Activated CD4-positive, CD25-positive, alpha-beta regulatory T cell treated with anti-CD3 and anti-CD28 coated beads, Interleukin-2, amount 50 U/mL, for 24 hours (primary cell): ENCODE data around the gene TAF11L12.
"Not testable (repeated sequence)": the region's sequence is repeated elsewhere in the genome, so short reads cannot be mapped to it uniquely, and the experiment has no call there.

Experiments
- ATAC-seq, 2 donors: fragments of 150-1000 bp; cut with Tn5 transposase; one replicate each; pipeline ENCODE4 v1.10.0; 2021; ENCODE audit warnings: mild to moderate bottlenecking in 1 of 2, moderate library complexity in 1 of 2

The TAF11L12 gene

DNA sequence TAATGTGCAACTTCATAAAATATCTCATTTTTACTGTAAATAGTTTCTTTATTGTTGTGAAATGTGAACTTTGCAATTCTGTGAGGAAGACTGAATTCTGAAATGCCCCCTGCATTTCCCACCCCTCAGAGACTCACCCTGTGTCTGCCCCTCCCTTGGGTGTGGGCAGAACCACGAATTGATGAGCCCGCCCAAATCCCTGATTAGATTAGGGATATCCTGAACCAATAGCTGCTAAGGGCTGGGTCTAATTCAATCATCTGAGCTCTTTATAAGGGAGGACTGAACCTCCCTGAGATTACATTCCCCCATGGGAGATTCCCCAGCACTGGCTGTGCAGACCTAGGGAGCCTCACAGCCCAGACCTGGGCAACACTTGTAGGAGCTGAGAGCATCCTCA, at the start of gene TAF11L12:
TSS of gene TAF11L12 (plus strand) at position 301 of the 400 bp plus-strand sequence.
- ATAC-seq: not testable (repeated sequence)

DNA sequence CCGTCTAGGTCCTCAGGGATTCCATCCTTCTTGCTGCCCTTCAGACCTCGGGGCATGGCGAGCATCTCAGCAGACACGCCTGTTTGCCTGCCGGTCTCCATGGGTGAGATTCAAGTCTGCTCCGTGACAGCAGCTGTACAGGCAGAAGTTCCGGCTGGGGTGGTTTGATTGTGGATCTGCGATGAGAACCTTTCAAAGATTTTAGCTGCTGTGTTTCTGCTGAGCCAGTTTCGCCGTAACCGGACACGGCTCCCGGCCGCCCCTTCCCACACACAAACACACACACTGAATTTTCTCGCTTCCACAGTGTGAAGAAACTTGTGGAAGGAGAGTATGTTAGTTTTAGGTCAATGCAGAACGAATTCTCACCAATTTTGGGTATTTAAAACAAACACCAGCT, 24.5 kb upstream of the TAF11L12 start, which contains the start of gene TAF11L7:
TSS of gene TAF11L7 (minus strand) at position 101 of the 400 bp plus-strand sequence.
- not testable (repeated sequence) for ATAC-seq

GRCh38 chr5:17590860-17591259, 19.3 kb upstream of the TAF11L12 start, which contains the start of gene TAF11L8:
Gene TAF11L8, minus strand, starts transcription at chr5:17590960.
- ATAC-seq: not testable (repeated sequence)

GRCh38 chr5:17594255-17594654, 15.9 kb upstream of the TAF11L12 start, which contains the start of gene TAF11L9:
Gene TAF11L9, minus strand, starts transcription at chr5:17594394.
- ATAC-seq: not testable (repeated sequence)

DNA sequence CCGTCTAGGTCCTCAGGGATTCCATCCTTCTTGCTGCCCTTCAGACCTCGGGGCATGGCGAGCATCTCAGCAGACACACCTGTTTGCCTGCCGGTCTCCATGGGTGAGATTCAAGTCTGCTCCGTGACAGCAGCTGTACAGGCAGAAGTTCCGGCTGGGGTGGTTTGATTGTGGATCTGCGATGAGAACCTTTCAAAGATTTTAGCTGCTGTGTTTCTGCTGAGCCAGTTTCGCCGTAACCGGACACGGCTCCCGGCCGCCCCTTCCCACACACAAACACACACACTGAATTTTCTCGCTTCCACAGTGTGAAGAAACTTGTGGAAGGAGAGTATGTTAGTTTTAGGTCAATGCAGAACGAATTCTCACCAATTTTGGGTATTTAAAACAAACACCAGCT, 12.5 kb upstream of the TAF11L12 start, which contains the start of gene TAF11L10:
TSS of gene TAF11L10 (minus strand) at position 101 of the 400 bp plus-strand sequence.
- ATAC-seq: not testable (repeated sequence)

DNA sequence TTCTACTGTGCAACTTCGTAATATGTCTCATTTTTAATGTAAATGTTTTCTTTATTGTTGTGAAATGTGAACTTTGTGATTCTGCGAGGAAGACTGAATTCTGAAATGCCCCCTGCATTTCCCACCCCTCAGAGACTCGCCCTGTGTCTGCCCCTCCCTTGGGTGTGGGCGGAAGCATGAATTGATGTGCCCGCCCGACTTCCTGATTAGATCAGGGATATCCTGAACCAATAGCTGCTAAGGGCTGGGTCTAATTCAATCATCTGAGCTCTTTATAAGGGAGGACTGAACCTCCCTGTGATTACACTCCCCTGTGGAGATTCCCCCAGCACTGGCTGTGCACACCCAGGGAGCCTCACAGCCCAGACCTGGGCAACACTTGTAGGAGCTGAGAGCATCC, 6.3 kb upstream of the TAF11L12 start, which contains the start of gene TAF11L11:
TSS of gene TAF11L11 (plus strand) at position 304 of the 400 bp plus-strand sequence.
- ATAC-seq: not testable (repeated sequence)

DNA sequence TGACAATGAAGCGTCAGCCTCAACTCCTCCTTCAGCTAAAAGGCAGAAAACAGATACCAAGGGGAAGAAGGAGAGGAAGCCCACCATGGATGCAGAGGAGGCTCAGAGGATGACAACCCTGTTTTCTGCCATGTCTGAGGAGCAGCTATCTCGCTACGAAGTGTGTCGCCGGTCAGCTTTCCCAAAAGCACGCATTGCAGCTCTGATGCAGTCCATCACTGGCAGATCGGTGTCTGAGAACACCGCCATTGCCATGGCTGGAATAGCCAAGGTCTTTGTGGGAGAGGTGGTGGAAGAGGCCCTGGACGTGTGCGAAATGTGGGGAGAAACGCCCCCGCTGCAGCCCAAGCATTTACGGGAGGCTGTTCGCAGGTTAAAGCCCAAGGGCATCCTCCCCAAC, 5.2 kb upstream of the TAF11L12 start:
- ATAC-seq: no peak

DNA sequence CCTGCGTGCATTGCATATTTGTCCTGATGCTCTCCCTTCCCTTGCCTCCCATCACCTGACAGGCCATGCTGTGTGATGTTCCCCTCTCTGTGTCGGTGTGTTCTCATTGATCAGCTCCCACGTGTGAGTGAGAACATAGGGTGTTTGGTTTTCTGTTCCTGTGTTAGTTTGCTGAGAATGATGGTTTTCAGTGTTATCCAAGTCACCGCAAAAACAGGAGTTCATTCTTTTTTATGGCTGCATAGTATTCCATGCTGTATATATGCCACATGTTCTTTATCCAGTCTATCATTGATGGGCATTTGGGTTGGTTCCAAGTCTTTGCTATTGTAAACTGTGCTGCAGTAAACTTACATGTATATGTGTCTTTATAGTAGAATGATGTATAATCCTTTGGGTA, 2.7 kb upstream of the TAF11L12 start:
- not testable (repeated sequence) for ATAC-seq

DNA sequence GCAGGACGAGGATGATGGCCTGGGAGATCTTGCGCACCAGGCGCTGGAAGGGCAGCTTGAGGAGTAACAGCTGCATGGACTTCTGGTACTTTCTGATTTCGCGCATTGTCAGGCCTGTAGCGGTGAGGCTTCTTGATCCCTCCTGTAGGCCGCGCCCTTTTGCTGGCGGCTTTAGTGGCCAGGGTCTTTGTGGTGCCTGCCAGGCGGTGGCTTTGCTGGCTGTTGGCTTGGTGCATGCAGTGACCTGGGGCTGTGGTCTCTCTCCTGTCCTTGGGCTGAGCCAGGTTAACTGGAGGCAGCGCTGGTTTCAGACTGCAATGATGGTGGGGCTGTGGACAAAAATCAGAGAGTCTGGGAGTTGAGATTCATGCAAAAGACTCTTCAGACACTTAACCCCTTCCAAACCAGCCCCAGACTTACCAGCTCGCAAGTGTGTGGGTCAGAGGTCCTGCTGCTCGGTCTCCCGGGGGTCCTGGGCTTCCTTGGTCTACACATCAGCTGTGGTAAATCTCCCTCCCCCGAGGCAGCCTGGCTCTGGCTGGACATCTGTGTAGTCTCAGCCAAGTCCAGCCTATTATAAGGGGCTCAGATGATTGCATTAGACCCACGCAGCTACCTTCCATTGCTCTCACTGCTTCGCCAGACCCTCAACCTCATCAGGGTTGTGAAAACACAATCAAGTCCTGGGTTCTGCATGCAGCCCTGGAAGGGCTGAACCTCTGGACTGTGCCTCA, 4.8 kb downstream of the TAF11L12 start:
- no peak for ATAC-seq

DNA sequence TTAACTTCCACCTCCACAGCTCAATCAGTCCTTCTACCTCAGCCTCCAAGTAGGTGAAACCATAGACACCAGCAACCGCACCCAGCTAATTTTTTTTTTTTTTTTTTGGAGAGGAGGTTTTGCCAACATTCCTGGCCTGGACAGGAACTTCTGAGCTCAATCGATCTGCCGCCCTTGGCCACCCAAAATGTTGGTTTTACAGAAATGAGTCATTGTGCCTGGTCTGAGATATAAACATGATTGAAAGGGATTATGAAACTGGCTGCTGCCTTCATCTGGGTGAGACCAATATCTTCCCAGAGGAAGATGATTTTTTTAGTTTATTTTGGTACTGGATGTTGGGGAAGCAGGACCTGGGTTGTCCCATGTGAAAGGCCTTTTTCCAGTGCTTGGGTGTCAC, 9.2 kb downstream of the TAF11L12 start:
- no peak for ATAC-seq

DNA sequence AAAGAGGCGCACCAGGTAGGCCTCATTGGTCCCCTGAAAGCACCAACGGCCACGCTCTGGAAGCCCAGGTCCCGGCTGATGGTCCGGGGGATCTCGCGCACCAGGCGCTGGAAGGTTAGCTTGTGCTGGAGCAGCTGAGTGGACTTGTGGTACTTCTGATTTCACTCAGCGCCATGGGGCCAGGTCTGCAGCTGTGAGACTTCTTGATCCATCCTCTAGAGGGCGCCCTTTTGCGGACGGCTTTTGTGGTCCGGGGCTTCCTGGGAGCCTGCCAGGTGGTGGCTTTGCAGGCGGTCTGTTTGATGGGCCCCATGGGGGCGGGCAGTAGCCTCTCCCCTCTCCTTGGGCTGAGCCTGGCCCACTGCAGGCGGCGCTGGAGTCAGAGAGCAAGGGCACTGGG, 10.4 kb downstream of the TAF11L12 start:
- no peak for ATAC-seq

GRCh38 chr5:17625686-17626085, 15.5 kb downstream of the TAF11L12 start:
- no peak for ATAC-seq

DNA sequence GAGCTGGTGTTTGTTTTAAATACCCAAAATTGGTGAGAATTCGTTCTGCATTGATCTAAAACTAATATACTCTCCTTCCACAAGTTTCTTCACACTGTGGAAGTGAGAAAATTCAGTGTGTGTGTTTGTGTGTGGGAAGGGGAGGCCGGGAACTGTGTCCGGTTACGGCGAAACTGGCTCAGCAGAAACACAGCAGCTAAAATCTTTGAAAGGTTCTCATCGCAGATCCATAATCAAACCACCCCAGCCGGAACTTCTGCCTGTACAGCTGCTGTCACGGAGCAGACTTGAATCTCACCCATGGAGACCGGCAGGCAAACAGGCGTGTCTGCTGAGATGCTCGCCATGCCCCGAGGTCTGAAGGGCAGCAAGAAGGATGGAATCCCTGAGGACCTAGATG, 21.6 kb downstream of the TAF11L12 start, which contains the start of gene TAF11L13:
TSS of gene TAF11L13 (plus strand) at position 301 of the 400 bp plus-strand sequence.
- ATAC-seq: not testable (repeated sequence)

- ATAC-seq: no peak
Observed at GRCh38 chr5:17634160-17634559, 24.0 kb downstream of the TAF11L12 start, which contains the start of gene TAF11L14. Gene TAF11L14, plus strand, starts transcription at chr5:17634460.

GRCh38 chr5:17649232-17649631, 39.0 kb downstream of the TAF11L12 start:
- ATAC-seq: not testable (repeated sequence)

GRCh38 chr5:17655201-17655759, 45.1 kb downstream of the TAF11L12 start:
- not testable (repeated sequence) for ATAC-seq

DNA sequence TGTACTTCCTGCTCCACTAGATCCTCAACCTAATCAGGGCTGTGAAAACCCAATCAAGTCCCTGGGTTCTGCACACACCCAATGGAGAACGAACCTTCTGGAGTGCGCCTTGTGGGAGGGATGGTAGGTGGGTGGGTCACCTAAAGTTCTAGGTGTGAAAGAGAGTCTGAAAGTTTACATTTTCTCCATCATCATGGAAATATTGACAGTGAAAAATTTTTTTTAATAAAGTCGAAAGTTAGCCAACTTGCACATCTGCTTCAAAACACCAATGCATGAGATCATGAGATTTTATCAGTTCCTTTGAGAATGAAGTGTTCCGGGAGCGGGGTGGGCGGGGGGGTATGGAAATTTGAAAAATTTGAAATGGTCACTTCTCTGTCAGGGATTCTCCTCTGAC, 45.7 kb downstream of the TAF11L12 start:
- ATAC-seq: no peak
